ENCODE data around the gene CMAS.
"Not testable (repeated sequence)": the region's sequence is repeated elsewhere in the genome, so short reads cannot be mapped to it uniquely, and the experiment has no call there.

CMAS gene

DNA sequence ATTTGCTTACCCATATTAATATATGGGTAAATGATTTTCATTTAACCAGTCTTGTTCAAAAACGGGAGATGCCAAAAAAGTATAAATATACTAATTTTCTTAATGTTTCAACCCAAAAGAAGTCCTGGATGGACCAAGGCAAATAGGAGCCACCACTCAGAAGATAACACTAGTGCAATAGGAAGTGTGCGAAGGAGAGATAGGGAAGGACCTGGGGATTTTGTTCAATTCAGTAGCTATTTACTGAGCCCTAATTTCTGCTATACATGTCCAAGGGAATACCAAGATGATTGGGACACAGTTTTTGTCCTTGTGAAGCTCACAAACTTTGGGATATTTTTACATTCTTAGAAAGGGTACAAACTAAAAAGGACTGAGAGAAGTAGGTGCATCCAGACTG lies 1.5 kb downstream of the CMAS start:
- no peak for DNase-seq (ENCODE audit: low read depth)

DNA sequence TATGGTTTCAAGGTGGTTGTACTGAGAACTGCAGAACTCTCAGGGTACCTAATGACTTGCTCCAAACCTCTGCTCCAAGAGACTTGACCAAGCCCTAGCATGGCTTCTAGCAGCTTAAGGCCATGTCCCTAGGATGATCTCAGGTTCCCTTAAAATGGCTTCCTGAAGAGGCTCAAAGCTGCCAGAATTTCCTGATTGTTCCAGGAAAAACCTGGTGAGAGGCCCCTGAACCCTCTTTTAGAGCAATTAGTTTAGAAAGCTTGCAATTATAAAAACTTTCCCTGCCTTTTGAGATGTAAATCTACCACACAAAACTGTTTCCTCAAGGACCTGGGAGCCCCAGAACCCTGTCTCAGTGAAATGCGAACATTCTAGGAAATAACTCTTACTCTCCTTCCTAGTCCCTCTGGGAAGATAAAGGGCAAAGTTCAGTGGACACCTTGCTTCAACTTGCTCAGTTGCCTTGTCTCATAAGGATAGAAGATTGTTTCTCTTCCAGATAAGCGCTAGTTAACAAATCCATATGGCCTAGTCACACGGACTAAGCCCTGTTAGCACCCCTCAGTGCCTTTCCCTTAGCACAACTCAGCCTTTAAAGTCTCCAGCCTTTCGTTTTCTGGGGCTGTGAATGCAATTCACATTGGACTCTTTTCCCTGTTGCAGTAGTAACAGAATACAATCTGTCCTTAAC lies 2.5 kb downstream of the CMAS start:
- no peak for DNase-seq (ENCODE audit: low read depth)

DNA sequence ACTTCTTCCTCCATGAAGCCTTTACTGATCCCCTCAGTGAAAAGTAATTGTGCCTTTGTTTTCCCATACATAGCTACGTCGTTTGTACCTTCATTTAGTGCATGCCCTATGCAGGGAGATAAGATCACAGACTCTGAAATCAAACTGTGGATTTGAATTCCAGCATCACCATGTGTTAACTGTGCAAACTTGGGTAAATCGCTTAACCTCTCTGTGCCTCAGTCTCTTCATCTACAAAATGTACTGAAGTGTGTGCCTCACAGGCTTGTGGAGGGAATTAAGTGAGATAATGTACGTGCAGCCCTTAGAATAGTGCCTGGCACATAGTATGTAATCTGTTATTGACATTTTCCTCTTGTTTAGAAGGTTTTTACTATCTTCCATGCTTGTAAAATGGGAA lies 4.1 kb downstream of the CMAS start:
- no peak for DNase-seq (ENCODE audit: low read depth)

DNA sequence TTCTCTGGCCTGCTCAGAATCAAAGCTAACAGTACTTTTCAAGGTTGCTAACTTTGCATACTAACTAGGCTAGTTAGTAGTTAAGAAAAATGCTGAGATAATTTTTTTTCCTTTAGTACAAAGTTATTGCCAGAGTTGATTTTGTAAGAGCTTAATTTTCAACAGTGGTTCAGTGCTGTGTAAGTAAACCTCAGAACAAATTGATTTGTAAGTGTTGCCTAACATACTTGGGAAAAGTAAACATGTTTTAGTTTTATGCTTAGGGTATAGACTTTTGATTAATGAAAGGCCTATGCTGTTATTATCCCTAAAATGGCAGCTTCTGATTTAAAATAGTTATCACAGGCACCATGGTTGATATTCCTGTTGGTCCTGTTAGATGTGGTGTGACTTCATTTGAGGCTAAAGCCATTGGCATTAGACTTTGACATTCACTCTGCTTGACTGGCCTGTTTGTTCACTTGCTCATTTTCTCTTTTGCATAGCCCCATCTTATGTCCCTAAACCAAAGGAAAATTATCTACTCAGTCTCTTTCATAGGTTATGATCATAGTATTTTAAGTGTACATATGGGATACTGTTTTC lies 5.2 kb downstream of the CMAS start:
- DNase-seq (ENCODE audit: low read depth), result no peak

DNA sequence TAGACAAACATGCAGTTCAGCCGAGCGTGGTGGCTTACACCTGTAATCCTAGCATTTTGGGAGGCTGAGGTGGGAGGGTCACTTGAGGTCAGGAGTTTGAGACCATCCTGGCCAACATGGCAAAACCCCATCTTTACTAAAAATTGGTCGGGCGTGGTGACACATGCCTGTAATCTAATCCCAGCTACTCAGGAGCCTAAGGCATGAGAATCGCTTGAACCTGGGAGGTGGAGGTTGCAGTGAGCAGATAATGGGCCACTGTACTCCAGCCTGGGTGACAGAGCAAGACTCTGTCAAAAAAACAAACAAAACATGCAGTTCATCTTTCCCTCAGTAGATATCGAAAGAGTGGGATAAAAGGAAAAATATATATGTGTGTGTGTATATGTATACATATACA lies 7.0 kb downstream of the CMAS start:
- DNase-seq (ENCODE audit: low read depth), result not testable (repeated sequence)

DNA sequence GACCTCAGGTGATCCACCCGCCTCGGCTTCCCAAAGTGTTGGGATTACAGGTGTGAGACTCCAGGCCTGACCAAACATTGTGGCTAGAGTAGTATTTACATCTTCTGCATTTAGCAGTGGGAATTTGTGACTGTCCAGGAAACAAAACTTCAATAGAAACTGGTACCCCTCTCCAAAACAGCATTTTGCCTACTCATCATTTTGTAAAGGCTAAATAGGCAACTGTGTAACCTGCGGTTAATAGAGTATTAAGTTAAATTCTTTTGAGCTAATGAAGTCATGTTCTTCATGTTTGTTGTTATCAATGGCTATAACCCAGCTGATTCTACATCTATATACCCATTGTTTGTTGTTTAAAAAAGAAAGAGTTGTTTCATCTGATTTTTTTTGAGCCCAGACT lies 8.1 kb downstream of the CMAS start:
- no peak for DNase-seq (ENCODE audit: low read depth)

DNA sequence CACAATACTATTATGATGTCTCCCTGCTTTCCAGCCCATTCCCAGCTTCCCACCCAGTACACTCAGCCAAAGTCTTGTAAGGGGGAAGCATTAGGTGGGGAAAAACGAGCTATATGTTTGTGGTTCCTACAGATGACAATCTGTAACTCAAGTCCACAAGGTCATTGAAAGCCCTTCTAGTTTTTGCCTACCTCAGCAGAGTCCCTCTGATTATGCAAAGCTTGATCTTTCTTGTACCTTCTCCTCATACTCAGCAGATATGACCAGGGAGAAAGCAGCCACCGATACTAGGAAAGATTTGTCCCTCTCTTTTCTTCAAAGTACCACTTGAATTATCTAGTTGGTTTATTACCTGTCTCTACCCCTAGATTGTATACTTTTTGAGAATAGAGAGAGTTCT lies 10.6 kb downstream of the CMAS start:
- DNase-seq (ENCODE audit: low read depth), result no peak

DNA sequence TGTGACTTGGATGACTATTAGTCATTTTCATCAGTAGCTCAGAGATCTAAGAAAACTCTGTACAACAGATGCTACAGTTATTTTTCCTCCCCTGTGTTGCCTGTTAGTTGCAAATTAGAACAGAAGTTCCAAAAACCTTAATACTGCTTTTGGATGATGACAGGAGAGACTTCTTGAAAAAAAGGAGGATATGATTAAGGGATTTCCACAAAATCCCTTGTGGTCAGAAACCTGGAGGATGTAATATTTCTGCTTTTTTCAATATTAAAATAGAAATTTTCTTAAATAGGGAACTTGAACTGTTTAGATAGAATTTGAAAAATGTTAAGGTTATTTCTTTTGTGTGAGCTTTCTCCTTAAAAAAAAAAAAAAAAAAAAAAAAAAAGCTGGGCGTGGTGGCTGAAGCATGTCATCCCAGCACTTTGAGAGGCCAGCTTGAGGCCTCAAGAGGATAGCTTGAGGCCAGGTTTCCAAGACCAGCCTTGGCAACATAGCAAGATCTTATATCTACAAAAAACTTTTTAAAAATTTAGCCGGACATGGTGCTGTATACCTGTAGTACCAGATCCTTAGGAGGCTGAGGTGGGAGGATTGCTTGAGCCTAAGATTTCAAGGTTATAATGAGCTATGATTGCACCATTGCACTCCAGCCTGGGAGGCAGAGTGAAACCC lies 14.1 kb downstream of the CMAS start:
- DNase-seq (ENCODE audit: low read depth), result no peak

DNA sequence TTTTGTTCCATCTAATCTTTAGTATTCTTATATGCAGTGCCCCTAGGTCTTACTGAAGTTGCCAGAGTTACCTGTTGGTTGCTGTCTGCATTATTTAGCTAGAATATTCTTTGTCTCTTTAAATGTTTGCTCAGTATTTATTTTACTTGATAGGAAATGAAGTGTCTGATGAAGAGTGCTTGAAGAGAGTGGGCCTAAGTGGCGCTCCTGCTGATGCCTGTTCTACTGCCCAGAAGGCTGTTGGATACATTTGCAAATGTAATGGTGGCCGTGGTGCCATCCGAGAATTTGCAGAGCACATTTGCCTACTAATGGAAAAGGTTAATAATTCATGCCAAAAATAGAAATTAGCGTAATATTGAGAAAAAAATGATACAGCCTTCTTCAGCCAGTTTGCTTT lies 18.9 kb downstream of the CMAS start:
- no peak for DNase-seq (ENCODE audit: low read depth)

DNA sequence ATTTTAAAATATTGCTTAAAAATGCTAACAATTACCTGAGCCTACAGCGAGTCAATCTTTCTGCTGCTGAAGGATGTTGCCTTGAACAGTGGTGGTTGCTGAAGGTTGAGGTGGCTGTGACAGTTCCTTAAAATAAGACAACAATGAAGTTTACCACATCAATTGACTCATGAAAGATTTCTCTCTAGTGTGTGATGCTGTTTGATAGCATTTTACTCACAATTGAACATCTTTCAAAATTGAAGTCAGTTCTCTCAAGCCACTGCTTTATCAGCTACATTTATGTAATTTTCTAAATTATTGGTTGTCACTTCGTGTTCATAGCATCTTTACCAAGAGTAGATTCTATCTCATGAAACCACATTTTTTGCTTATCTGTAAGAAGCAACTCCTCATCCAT lies 20.3 kb downstream of the CMAS start:
- DNase-seq (ENCODE audit: low read depth), result no peak

DNA sequence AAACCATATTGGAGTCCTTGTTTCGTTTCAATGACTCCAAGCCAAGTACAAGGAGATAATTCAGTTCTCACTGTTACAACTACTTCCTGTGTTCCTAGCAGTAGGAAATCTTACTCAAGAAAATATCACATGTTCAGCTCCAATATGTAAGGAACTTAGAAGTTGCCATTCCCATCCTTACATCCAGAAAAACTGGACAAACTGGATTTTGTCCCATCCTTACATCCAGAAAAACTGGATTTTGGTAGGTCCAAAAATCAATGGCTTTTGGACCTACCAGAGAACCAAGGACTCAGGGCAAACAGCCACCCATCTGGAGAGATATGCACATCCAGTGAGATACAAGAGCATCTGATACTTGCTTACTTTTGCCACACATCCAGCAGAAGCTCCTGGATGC lies 23.8 kb downstream of the CMAS start:
- no peak for DNase-seq (ENCODE audit: low read depth)

DNA sequence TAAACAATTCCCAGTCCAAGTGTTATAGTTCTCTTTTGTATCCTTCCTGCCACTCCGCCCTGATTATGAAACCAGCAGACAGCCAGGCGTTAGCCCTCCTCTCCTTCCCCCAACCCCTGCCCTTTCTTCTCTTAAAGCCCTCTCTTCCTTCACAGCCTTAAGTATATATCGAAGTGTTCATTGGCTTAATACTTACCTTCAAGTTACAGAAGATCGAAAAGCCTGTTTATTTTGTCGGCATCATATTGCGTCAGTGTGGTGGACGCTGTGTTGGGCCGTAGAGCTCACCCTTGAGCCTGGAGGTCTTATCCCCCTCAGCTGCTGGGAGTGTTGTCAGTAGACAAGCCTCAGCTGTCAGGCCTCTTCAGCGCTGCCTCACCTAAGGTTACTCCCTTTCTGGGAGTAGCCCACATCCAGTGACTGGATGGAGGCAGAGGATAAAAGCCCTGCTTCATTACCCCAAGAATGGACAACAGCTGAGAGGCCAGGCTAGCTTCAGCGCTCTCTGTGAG lies 36.2 kb downstream of the CMAS start:
- DNase-seq (ENCODE audit: low read depth), result no peak

DNA sequence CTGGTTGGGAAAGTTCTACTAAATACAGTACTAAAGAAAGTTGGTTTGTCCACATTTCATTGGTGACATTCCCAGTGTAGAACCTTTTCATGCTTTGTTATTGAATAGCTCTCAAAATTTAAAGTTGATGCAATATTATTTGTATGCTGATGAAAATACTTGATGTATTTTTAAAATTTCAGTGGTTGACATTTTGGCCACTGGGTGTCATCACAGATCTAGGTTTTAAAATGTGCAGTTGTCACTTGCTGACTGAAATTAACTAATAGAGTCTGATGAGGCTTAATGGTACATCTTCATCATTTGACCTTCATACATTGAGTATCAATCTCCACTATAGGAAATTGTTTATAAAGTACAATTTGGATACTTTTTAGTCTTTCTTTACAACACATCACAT lies 37.1 kb downstream of the CMAS start:
- no peak for DNase-seq (ENCODE audit: low read depth)

DNA sequence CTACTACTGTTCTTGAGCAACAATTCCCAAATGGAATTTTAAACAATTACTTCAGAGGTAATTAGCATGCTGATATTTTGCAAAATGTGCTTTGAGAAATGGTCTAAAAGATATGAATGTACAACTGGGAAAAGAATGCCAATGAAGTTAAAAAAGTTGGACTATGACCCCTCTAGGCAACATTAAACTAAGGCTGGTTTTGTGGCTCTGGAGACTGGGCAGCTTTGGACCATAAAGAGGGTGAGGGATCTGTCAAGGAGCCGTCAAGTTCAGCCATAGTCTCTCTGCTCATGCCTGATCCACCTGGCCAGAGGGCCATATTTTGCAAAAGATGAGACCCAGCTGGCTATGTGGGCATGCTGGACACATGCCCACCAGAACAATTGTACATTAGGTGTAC lies 38.8 kb downstream of the CMAS start:
- no peak for DNase-seq (ENCODE audit: low read depth)

DNA sequence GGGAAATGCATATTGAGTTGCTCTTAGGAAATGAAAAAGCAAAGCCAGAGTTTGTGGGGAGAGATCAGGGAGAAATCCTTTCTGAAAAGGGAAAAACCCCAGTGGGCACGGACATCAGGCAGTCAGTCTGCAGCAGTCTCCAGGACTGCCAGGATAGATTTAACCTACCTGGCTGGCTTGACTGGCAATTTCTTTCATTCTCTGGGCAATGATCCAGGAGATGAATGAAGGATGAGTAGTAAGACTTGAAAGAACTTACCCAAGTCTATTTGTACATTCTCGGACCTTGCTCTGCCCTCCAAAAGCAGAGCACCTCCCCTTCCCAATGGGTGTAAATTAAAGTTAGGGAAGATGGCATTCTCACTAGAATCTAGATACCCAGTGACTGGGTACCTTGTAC lies 42.9 kb downstream of the CMAS start:
- no peak for DNase-seq (ENCODE audit: low read depth)

DNA sequence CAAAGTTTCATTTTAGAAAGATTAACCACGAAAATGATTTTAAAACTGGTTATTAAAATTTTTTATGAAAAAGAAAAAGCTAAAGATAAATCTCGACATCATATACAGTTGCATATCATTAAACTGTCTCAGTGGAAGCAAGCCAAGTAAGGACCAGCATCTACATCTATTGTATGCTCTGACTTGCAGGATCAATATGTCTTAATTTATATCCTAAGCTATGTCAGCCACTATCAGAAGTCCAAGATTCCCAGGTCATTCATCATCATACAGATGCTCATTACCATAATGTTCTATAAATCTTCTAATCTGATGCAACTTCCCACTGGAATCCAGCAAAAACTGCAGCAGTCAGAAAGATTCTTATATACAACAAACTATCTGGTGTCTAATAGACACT lies 43.5 kb downstream of the CMAS start:
- no peak for DNase-seq (ENCODE audit: low read depth)

DNA sequence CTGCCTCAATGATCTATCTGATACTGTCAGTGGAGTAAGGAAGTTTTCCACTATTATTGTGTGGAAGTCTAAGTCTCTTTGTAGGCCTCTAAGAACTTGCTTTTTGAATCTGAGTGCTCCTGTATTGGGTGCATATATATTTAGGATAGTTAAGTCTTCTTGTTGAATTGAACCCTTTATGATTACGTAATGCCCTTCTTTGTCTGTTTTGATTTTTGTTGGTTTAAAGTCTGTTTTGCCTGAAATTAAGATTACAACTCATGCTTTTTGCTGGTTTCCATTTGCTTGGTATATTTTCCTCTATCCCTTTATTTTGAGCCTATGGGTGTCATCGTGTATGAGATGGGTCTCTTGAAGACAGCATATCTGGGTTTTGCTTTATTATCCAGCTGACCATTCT lies 53.0 kb downstream of the CMAS start:
- not testable (repeated sequence) for DNase-seq (ENCODE audit: low read depth)

DNA sequence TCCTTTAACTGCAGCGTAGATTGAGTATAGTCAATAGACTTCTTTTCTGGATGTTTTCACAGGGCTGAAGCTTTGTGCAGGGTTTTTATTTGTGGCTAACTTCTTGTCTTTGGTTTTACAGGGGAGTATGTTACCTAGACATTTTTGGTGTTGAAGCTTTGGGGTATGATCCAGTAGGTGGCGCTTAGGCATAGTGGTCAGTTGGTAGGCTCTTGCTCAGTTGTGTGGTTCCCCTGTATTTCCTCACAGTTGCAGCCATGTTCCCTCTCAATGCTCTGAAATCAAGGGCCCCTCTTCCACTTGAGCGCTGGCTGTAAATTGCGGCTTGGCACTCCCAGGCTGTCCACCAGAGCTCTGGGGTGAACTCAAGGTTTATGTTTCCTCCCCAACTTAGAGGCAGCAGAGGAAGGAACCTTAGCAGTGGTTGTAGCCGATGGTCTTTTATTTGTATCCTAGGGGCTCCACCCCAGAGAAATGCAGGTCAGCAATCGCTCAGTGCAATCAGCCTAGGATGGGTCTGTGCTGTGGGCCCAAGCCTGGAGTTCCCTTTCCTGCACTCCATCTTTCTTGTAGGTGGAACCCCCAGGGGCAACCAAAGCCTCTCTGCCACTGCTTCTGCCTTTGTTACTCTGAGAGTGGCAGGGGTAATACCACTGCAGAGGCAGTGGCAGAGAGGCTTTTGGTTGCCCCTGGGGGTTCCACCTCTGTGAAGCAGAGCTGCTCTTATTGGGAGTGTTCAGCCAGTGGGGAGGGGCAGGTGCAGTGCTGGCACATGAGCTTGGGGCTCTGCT lies 55.1 kb downstream of the CMAS start:
- DNase-seq (ENCODE audit: low read depth), result no peak

DNA sequence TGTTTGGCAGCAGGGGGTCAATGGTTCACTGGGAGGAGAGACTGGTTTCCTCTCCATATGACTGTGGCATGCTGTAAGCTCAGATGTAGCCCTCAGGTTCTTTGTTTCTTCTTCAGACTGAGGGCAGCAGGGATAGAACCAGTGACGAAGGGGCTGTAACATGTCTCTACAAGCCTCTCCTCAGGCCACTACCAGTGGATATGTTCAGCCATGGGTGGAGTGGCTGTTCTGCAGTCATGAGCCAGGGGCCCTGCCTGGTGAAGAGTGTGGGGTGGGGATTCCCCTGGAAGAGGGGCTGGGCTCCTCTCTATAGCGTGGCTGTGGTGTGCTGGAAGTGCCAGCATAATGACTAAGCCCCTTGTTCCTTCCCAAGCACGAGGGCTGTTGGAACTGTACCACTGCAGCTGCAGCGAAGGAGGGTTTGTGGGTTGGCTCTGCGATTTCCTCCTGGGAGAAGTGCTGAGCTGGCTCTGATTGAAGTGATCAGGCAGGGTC lies 55.8 kb downstream of the CMAS start:
- DNase-seq (ENCODE audit: low read depth), result no peak

DNA sequence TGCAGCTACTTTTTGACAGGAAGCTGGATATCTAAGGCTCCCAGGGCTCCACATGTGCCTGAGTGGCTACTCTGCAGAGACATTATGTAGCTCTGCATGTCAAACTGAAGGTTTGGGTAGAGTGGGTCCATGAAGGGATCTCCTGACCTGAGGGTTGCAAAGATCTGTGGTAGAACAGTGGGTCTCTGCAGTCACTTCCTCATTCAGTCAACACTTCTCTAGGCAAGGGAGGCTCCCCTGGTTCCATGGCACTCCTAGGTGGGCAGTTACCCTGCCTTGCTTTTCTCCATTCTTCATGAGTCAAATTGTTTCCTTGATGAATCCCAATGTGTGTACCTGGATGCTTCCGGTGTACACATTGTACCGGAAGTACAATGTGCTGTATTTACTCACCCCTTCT lies 57.4 kb downstream of the CMAS start:
- no peak for DNase-seq (ENCODE audit: low read depth)

DNA sequence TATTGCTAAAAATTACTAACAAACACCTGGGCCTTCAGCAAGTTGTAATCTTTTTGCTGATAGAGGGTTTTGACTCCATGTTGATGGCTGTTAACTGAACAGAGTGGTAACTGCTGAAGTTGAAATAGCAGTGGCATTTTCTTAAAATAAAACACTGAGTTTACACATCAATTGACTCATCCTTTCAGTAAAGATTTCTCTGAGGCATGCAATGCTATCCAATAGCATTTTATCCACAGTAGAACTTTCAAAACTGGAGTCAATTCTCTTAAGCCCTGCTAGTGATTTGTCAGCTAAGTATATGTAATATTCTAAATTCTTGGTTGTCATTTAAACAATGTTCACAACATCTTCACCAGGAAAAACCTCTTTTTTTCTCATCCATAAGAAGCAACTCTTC lies 59.5 kb downstream of the CMAS start:
- no peak for DNase-seq (ENCODE audit: low read depth)

DNA sequence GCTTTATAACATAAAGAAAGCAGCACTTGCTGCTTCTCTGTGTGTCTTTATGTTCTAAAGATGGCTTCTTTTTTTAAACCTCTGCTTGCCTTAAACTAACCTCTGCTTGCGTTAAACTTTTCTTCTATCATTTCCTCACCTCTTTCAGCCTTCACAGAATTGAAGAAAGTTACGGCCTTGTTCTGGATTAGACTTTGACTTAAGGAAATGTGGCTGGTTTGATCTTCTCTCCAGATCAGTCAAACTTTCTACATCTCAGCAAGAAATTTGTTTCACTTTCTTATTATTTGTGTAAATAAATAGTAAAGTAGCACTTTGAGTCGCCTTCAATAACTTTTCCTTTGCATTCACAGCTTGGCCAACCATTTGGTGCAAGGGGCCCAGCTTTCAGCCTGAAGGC lies 64.2 kb downstream of the CMAS start:
- no peak for DNase-seq (ENCODE audit: low read depth)

Measured in T-helper 22 cell (primary cell).